ENCODE measurements around the gene ZPBP2. TPM values are rescaled to one million over a fixed set of nuclear protein-coding genes. Genes with fewer than 3 reads are reported as not detected.

The ZPBP2 gene
- total and polyA plus RNA-seq, 2 of the 13 experiments (the other 11 are each of a cell fraction or from before 2014, with no cell fraction given): not detected

DNA sequence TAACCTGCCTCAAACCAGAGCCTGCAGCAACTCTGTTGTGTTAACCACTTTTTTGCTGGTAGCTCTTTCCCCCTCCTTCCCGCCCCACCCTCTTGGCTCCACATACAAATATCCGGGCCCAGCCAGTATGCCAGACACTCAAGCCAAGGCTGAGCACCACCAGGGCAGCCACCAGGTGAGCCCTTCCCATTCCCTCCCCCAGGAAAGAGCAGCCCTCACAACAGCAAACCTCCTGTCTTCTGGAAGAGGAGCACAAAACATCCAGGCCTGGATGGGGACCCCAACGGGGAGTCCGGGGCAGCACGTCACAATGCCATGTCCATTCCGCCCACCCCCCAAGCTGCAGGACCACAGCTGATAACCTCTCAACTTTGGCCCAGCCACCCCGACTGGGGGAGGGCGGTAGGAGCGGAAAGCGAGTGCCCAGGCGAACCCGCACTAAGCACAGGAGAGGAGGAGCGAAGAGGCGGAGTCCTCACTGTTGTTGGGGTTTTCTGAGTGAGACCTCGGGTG, 58.6 kb downstream of the ZPBP2 start (continued):
- TF ChIP-seq IRF9 (CRISPR knock-in tag; IDR thresholded peaks at IDR 0.05; ENCODE audit: borderline replicate concordance) (peak; percentile 21; the same call in 1 of the 2 replicates), NONO (IDR thresholded peaks at IDR 0.05) (no peak), NONO (CRISPR knock-in tag; conservative IDR thresholded peaks at IDR 0.05) (peak; percentile 44; the same call in 1 of the 2 replicates), HDAC1 (CRISPR knock-in tag; IDR thresholded peaks at IDR 0.05) (peak; percentile 82), NRL (CRISPR knock-in tag; IDR thresholded peaks at IDR 0.05; ENCODE audit: borderline replicate concordance) (peak; percentile 57; the same call in 1 of the 2 replicates)

Small RNAs within 50 kb of the gene (small RNA-seq; reads per million reads assigned to genes)
- gene AC090844.1 (ENCODE audit: insufficient read depth in 2 of 3, insufficient read length in 3 of 3, low read depth in 2 of 3, low replicate concordance in 1 of 3): 0 reads per million in 3 experiments

Other genes starting within 250 kb of the ZPBP2 start
- gene PPP1R1B, start 241.2 kb upstream of the ZPBP2 start, total RNA-seq (2016; rRNA removed; fragmentation: Illumina TruSeq; extraction: Trizol): not detected in 2 replicates
- 0.08 and 0.18 TPM in 2 replicates for gene PPP1R1B, start 241.2 kb upstream of the ZPBP2 start, polyA plus RNA-seq (2011; rRNA removed)
- gene STARD3, start 231.1 kb upstream of the ZPBP2 start, total RNA-seq (2016; rRNA removed; fragmentation: Illumina TruSeq; extraction: Trizol): 17.2 and 34.6 TPM in 2 replicates
- 100 and 114 TPM in 2 replicates for gene STARD3, start 231.1 kb upstream of the ZPBP2 start, polyA plus RNA-seq (2011; rRNA removed)
- 0.14 and 0.24 TPM in 2 replicates for gene TCAP, start 202.9 kb upstream of the ZPBP2 start, total RNA-seq (2016; rRNA removed; fragmentation: Illumina TruSeq; extraction: Trizol)
- gene TCAP, start 202.9 kb upstream of the ZPBP2 start, polyA plus RNA-seq (2011; rRNA removed): 0.65 and 0.84 TPM in 2 replicates
- not detected in 2 replicates for gene PNMT, start 199.7 kb upstream of the ZPBP2 start, total RNA-seq (2016; rRNA removed; fragmentation: Illumina TruSeq; extraction: Trizol)
- 0.22 and 0.25 TPM in 2 replicates for gene PNMT, start 199.7 kb upstream of the ZPBP2 start, polyA plus RNA-seq (2011; rRNA removed)
- gene PGAP3, start 180.1 kb upstream of the ZPBP2 start, total RNA-seq (2016; rRNA removed; fragmentation: Illumina TruSeq; extraction: Trizol): 5.1 and 11.9 TPM in 2 replicates
- gene PGAP3, start 180.1 kb upstream of the ZPBP2 start, polyA plus RNA-seq (2011; rRNA removed): 14.6 and 21.2 TPM in 2 replicates
- gene ERBB2, start 168.1 kb upstream of the ZPBP2 start, total RNA-seq (2016; rRNA removed; fragmentation: Illumina TruSeq; extraction: Trizol): 30.2 and 64.1 TPM in 2 replicates
- 57.7 and 77.7 TPM in 2 replicates for gene ERBB2, start 168.1 kb upstream of the ZPBP2 start, polyA plus RNA-seq (2011; rRNA removed)
- 40.6 and 48.6 TPM in 2 replicates for gene MIEN1, start 137.7 kb upstream of the ZPBP2 start, total RNA-seq (2016; rRNA removed; fragmentation: Illumina TruSeq; extraction: Trizol)
- gene MIEN1, start 137.7 kb upstream of the ZPBP2 start, polyA plus RNA-seq (2011; rRNA removed): 56.6 and 68.2 TPM in 2 replicates
- 41.7 and 60.2 TPM in 2 replicates for gene GRB7, start 130.3 kb upstream of the ZPBP2 start, total RNA-seq (2016; rRNA removed; fragmentation: Illumina TruSeq; extraction: Trizol)
- 77.7 and 92.3 TPM in 2 replicates for gene GRB7, start 130.3 kb upstream of the ZPBP2 start, polyA plus RNA-seq (2011; rRNA removed)
- not detected in 2 replicates for gene IKZF3, start 3.9 kb upstream of the ZPBP2 start, total RNA-seq (2016; rRNA removed; fragmentation: Illumina TruSeq; extraction: Trizol)
- gene IKZF3, start 3.9 kb upstream of the ZPBP2 start, polyA plus RNA-seq (2011; rRNA removed): not detected in 2 replicates
- 0.70 and 3.3 TPM in 2 replicates for gene GSDMB, start 50.4 kb downstream of the ZPBP2 start, total RNA-seq (2016; rRNA removed; fragmentation: Illumina TruSeq; extraction: Trizol)
- gene GSDMB, start 50.4 kb downstream of the ZPBP2 start, polyA plus RNA-seq (2011; rRNA removed): 30.4 and 39.4 TPM in 2 replicates
- gene ORMDL3, start 59.4 kb downstream of the ZPBP2 start, total RNA-seq (2016; rRNA removed; fragmentation: Illumina TruSeq; extraction: Trizol): 125 and 181 TPM in 2 replicates
- 384 and 546 TPM in 2 replicates for gene ORMDL3, start 59.4 kb downstream of the ZPBP2 start, polyA plus RNA-seq (2011; rRNA removed)
- not detected in 2 replicates for gene LRRC3C, start 59.5 kb downstream of the ZPBP2 start, total RNA-seq (2016; rRNA removed; fragmentation: Illumina TruSeq; extraction: Trizol)
- 0.10 and 0.17 TPM in 2 replicates for gene LRRC3C, start 59.5 kb downstream of the ZPBP2 start, polyA plus RNA-seq (2011; rRNA removed)
- not detected in 2 replicates for gene GSDMA, start 94.8 kb downstream of the ZPBP2 start, total RNA-seq (2016; rRNA removed; fragmentation: Illumina TruSeq; extraction: Trizol)
- gene GSDMA, start 94.8 kb downstream of the ZPBP2 start, polyA plus RNA-seq (2011; rRNA removed): 0.07 TPM in 1 of 2 replicates, not detected in the other
- 114 and 146 TPM in 2 replicates for gene PSMD3, start 112.6 kb downstream of the ZPBP2 start, total RNA-seq (2016; rRNA removed; fragmentation: Illumina TruSeq; extraction: Trizol)
- 97.4 and 118 TPM in 2 replicates for gene PSMD3, start 112.6 kb downstream of the ZPBP2 start, polyA plus RNA-seq (2011; rRNA removed)
- not detected in 2 replicates for gene CSF3, start 147.2 kb downstream of the ZPBP2 start, total RNA-seq (2016; rRNA removed; fragmentation: Illumina TruSeq; extraction: Trizol)
- gene CSF3, start 147.2 kb downstream of the ZPBP2 start, polyA plus RNA-seq (2011; rRNA removed): 0.07 and 0.09 TPM in 2 replicates
- gene MED24, start 186.2 kb downstream of the ZPBP2 start, total RNA-seq (2016; rRNA removed; fragmentation: Illumina TruSeq; extraction: Trizol): 51.1 and 66.5 TPM in 2 replicates
- 67.7 and 78.0 TPM in 2 replicates for gene MED24, start 186.2 kb downstream of the ZPBP2 start, polyA plus RNA-seq (2011; rRNA removed)
- gene THRA, start 194.8 kb downstream of the ZPBP2 start, total RNA-seq (2016; rRNA removed; fragmentation: Illumina TruSeq; extraction: Trizol): 9.9 and 10.4 TPM in 2 replicates
- gene THRA, start 194.8 kb downstream of the ZPBP2 start, polyA plus RNA-seq (2011; rRNA removed): 8.0 and 8.6 TPM in 2 replicates
- gene NR1D1, start 232.4 kb downstream of the ZPBP2 start, total RNA-seq (2016; rRNA removed; fragmentation: Illumina TruSeq; extraction: Trizol): 1.4 and 2.1 TPM in 2 replicates
- 2.7 and 3.6 TPM in 2 replicates for gene NR1D1, start 232.4 kb downstream of the ZPBP2 start, polyA plus RNA-seq (2011; rRNA removed)